Body of pancreas (tissue), 4 donors: ENCODE measurements around the gene RNF14. TPM values are rescaled to one million over a fixed set of nuclear protein-coding genes. Genes with fewer than 3 reads are reported as not detected.

Experiments
- ATAC-seq: fragments of 150-250 bp; one replicate; pipeline ENCODE4 v1.9.1; 2016
- DNase-seq, 4 donors: peaks; one replicate each; pipeline ENCODE4 v3.0.0-alpha.2; 2019
- H3K27ac ChIP-seq, 4 donors: fragments of 200-600 bp; sonication (generic); 1 replicate in 3 of 4; 2 replicates in 1 of 4; pipeline versions ENCODE4 v1.5.1 to v1.6.1; 2016 to 2019; ENCODE audit warnings: mild to moderate bottlenecking in 1 of 4, mixed read lengths in 1 of 4, moderate library complexity in 1 of 4
- H3K27me3 ChIP-seq, 2 donors: fragments of 200-600 bp; sonication (generic); one replicate each; pipeline ENCODE4 v1.6.0; 2016; ENCODE audit warnings: mild to moderate bottlenecking in 1 of 2
- H3K36me3 ChIP-seq, 2 donors: fragments of 200-600 bp; sonication (generic); replicated peaks in 1 of 2; 2 replicates each; pipeline ENCODE4 v1.5.1; 2016; ENCODE audit warnings: low read depth in 2 of 2; ENCODE audit not compliant: insufficient read depth in 1 of 2
- H3K4me1 ChIP-seq: fragments of 200-600 bp; sonication (generic); one replicate; pipeline ENCODE4 v1.6.0; 2016
- H3K4me3 ChIP-seq, 2 donors: fragments of 200-600 bp; sonication (generic); 1 replicate in 1 of 2; 2 replicates in 1 of 2; pipeline ENCODE4 v1.5.1; 2016 to 2019
- H3K9me3 ChIP-seq, 3 donors: fragments of 200-600 bp; sonication (generic); 1 replicate in 2 of 3; 2 replicates in 1 of 3; pipeline ENCODE4 v1.5.1; 2016
- POLR2A ChIP-seq, 3 donors: fragments of 450-650 bp; IDR thresholded peaks; one replicate each; pipeline ENCODE4 v1.6.1; 2016; ENCODE audit warnings: antibody characterized with exemption in 3 of 3, mild to moderate bottlenecking in 2 of 3
- WGBS, 2 donors: methylation state at CpG; one replicate each; pipeline ENCODE4 v1.1.5; 2017; 5-methylcytosine and 5-hydroxymethylcytosine counted together
- intact Hi-C: fragments of 100-400 bp; cut with DNase I; formaldehyde crosslinking; loops from one replicate; pipeline ENCODE4 v1.15.1; 2023
- total RNA-seq, 2 donors: library from RNA; depleted of rRNA; stranded (reverse); fragments of >200 nt; gene quantifications; one replicate each; pipeline ENCODE4 v1.1.0, GENCODE V29; 2016
- TF ChIP-seq, protein P1 (sequence below), 7 experiments: fragments of 450-650 bp in 4 of 7; fragments of 200-600 bp in 3 of 7; sonication (generic) in 3 of 7; IDR thresholded peaks; one replicate each; pipeline ENCODE4 v1.5.1; 2016 to 2019; ENCODE audit warnings: antibody characterized with exemption in 7 of 7

Gene RNF14
- total RNA-seq, 2 donors from 2014 or later, result 29.3 to 44.2 TPM

DNA sequence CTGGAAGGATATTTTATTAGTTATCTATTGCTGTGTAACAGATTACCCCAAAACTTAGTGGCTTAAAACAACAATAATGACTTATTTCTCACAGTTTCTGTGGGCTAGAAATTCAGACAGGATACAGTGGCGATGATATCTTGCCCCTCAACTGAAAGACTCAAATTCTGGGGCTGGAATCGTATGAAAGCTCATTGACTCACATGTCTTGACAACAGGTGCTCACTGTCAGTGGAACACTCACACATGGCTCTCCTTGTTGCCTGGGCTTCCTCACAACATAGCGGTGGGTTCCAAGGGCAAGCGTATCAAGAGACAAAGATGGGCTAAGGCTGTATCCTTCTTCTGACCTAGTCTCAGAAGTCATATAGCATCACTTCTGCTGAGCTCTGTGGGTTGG is 47.7 kb downstream of the RNF14 start:
- TF ChIP-seq, protein P1, sequence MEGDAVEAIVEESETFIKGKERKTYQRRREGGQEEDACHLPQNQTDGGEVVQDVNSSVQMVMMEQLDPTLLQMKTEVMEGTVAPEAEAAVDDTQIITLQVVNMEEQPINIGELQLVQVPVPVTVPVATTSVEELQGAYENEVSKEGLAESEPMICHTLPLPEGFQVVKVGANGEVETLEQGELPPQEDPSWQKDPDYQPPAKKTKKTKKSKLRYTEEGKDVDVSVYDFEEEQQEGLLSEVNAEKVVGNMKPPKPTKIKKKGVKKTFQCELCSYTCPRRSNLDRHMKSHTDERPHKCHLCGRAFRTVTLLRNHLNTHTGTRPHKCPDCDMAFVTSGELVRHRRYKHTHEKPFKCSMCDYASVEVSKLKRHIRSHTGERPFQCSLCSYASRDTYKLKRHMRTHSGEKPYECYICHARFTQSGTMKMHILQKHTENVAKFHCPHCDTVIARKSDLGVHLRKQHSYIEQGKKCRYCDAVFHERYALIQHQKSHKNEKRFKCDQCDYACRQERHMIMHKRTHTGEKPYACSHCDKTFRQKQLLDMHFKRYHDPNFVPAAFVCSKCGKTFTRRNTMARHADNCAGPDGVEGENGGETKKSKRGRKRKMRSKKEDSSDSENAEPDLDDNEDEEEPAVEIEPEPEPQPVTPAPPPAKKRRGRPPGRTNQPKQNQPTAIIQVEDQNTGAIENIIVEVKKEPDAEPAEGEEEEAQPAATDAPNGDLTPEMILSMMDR (IDR thresholded peaks at IDR 0.05), result no peak
- H3K4me1 ChIP-seq, result peaks cover 26% of the 10 kb centered on the region
- no peak for DNase-seq
- no peak for ATAC-seq
- H3K36me3 ChIP-seq, result no peaks in the 10 kb centered on the region
- H3K4me3 ChIP-seq, result no peak overlapping the region
- H3K27ac ChIP-seq, result peak overlapping the region in 1 of 4 donors; percentile 51
- H3K9me3 ChIP-seq, result no peaks in the 10 kb centered on the region
- intact Hi-C loops, result no loop called here
- 82 to 88% methylated on average over 4 of the region's 4 CpGs for WGBS, 2 donors
- H3K27me3 ChIP-seq, result no peaks in the 10 kb centered on the region

DNA sequence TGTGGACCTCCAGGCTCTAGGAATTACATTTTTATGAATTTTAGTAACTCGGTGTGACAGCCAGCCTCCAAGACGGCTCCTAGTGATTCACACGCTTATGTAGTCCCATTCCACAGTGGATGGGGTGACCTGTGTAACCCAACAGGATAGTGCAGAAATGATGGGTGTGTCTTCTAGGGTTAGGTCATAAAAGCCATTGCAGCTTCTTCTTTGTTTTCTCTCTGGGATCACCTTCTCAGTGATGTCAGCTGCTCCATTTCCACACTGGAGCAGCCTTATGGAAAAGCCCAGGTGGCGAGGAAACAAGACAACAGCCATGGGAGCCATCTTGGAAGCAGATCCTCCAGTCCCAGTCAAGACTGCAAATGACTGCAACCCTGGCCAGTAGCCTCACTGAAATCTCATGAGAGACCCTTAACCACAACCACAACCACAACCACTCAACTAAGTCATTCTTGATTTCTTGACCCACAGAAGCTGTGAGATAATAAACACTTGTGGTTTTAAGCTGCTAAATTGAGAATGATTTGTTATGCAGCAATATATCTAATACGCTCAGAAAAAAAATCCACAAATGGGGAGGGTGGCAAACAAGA is 49.0 kb downstream of the RNF14 start:
- WGBS, 2 donors, result 88 to 91% methylated on average over 5 of the region's 5 CpGs

DNA sequence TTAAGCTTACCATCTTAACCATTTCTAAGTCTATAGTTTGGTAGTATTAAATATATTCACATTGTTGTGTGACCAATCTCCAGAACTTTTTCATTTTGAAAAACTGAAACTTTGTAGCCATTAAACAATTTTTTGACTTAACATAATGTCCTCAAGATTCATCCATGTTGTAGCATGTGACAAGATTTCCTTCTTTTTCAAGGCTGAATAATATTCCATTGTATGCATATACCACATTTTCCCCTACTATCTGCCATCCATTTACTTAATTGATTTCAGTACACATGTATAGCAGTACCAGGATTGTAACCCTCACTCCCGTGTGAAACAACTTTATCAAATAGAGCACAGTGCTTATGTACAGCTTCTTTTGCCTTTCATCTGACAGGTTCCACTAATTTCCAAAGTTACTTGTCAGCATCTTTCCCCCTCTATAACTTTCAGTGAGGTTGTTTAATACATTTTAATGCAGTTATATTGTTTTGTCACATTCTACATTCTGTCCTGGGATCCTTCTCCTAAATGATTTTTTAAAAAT is 51.3 kb downstream of the RNF14 start:
- 63 to 70% methylated on average over 1 of the region's 1 CpG for WGBS, 2 donors
- Histone ChIP-seq H3K9me3 (no peaks in the 10 kb centered on the region), H3K4me1 (peaks cover 2% of the 10 kb centered on the region), H3K36me3 (no peaks in the 10 kb centered on the region), H3K27me3 (no peaks in the 10 kb centered on the region), H3K4me3 (no peak overlapping the region), H3K27ac (no peak overlapping the region)
- ATAC-seq (no peak), DNase-seq (no peak)
- intact Hi-C loops, result no loop called here
- TF ChIP-seq POLR2A (IDR thresholded peaks at IDR 0.05), result no peak
- TF ChIP-seq, protein P1 (IDR thresholded peaks at IDR 0.05), result no peak

More for the DNA sequence above, 49.0 kb downstream of the RNF14 start:
- no peaks in the 10 kb centered on the region for H3K36me3 ChIP-seq
- H3K4me1 ChIP-seq, result peaks cover 18% of the 10 kb centered on the region
- H3K9me3 ChIP-seq, result no peaks in the 10 kb centered on the region
- ATAC-seq, result no peak
- no peak overlapping the region for H3K4me3 ChIP-seq
- intact Hi-C loops, result no loop called here
- no peak overlapping the region for H3K27ac ChIP-seq
- TF ChIP-seq, protein P1 (IDR thresholded peaks at IDR 0.05), result no peak
- TF ChIP-seq POLR2A (IDR thresholded peaks at IDR 0.05), result no peak
- no peaks in the 10 kb centered on the region for H3K27me3 ChIP-seq
- no peak for DNase-seq

DNA sequence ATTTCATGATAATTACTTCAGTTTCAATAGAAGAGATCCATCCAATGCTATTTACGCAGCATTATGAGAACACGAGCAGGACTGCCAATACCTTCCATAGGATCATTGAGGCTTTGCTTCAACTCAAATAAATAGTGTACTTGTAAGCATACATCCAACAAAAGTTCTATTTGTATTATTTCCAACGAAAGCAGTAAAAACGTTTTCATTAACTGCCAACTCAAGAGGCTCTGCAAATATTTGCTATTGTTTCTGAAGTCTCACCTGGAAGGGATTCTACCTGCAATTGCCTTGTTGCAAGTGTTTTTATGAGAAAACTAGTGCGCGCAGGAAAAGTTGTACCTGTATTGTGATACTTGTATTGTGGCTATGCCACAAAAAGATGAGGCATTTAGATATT is 54.9 kb downstream of the RNF14 start:
- no peak for DNase-seq

More for the DNA sequence above, 54.9 kb downstream of the RNF14 start:
- no peak for ATAC-seq
- WGBS, 2 donors, result 59 to 68% methylated on average over 6 of the region's 6 CpGs
- Histone ChIP-seq H3K27me3 (no peaks in the 10 kb centered on the region), H3K27ac (no peak overlapping the region), H3K9me3 (no peaks in the 10 kb centered on the region), H3K4me1 (no peaks in the 10 kb centered on the region), H3K4me3 (no peak overlapping the region), H3K36me3 (no peaks in the 10 kb centered on the region)
- intact Hi-C loops, result no loop called here
- no peak for TF ChIP-seq POLR2A (IDR thresholded peaks at IDR 0.05)
- TF ChIP-seq, protein P1 (IDR thresholded peaks at IDR 0.05), result no peak
